NCI-H2227 (cell line): ENCODE data around the gene PFDN5.
"Not testable (repeated sequence)": the region's sequence is repeated elsewhere in the genome, so short reads cannot be mapped to it uniquely, and the experiment has no call there.

Experiments used
- DNase-seq: peaks from one replicate; lab custom pipeline; 2025; ENCODE audit not compliant: unreplicated experiment; lab: John Stamatoyannopoulos, UW

PFDN5 gene

GRCh38 chr12:53326460-53327185, 31.3 kb downstream of the PFDN5 start:
- no peak for DNase-seq

GRCh38 chr12:53327435-53328042, 32.2 kb downstream of the PFDN5 start:
- DNase-seq, result no peak

GRCh38 chr12:53328043-53328435, 32.7 kb downstream of the PFDN5 start:
- no peak for DNase-seq

- DNase-seq, result no peak
Measured at GRCh38 chr12:53330671-53331070, 35.3 kb downstream of the PFDN5 start.

GRCh38 chr12:53332339-53332738, 37.0 kb downstream of the PFDN5 start:
- DNase-seq, result not testable (repeated sequence)

- DNase-seq, result no peak
Measured at GRCh38 chr12:53332744-53333143, 37.4 kb downstream of the PFDN5 start.

GRCh38 chr12:53333289-53333688, 37.9 kb downstream of the PFDN5 start:
- DNase-seq, result no peak

GRCh38 chr12:53333845-53334244, 38.5 kb downstream of the PFDN5 start:
- DNase-seq, result no peak

GRCh38 chr12:53334822-53335221, 39.5 kb downstream of the PFDN5 start:
- DNase-seq, result no peak

- peak; percentile 59 for DNase-seq
Measured at GRCh38 chr12:53336181-53336681, 40.9 kb downstream of the PFDN5 start, which contains the start of gene SP7. Gene SP7 (minus strand): TSS chr12:53336354. CDS start chr12:53335646, 708 bp downstream.

GRCh38 chr12:53338017-53338416, 42.7 kb downstream of the PFDN5 start:
- DNase-seq, result no peak

- DNase-seq, result no peak
Measured at GRCh38 chr12:53338916-53339315, 43.6 kb downstream of the PFDN5 start.

GRCh38 chr12:53340398-53340797, 45.1 kb downstream of the PFDN5 start:
- DNase-seq, result no peak

- no peak for DNase-seq
Measured at GRCh38 chr12:53343449-53343848, 48.1 kb downstream of the PFDN5 start.

GRCh38 chr12:53343969-53344368, 48.6 kb downstream of the PFDN5 start:
- no peak for DNase-seq

GRCh38 chr12:53344487-53344823, 49.1 kb downstream of the PFDN5 start:
- no peak for DNase-seq

GRCh38 chr12:53344824-53345485, 49.6 kb downstream of the PFDN5 start:
- DNase-seq, result peak; percentile 53

- no peak for DNase-seq
Measured at GRCh38 chr12:53345486-53346188, 50.3 kb downstream of the PFDN5 start.

GRCh38 chr12:53346491-53346890, 51.1 kb downstream of the PFDN5 start:
- DNase-seq, result no peak

- DNase-seq, result no peak
Measured at GRCh38 chr12:53347905-53348304, 52.6 kb downstream of the PFDN5 start.
